Measurements from ENCODE around the gene OR52I1. TPM values are rescaled to one million over a fixed set of nuclear protein-coding genes. Genes with fewer than 3 reads are reported as not detected.

The OR52I1 gene
- polyA plus RNA-seq, 3 donors: 0.09 TPM; not detected in 2

GRCh38 chr11:4643076-4643475 is 49.2 kb downstream of the OR52I1 start:
- intact Hi-C loops (cut with micrococcal nuclease): no loop called here
- DNase-seq: no peak
- Histone ChIP-seq H3K4me1 (ENCODE audit: control insufficient read depth in 1 of 2, insufficient read depth in 2 of 2, low read length in 2 of 2) (no peaks in the 10 kb centered on the region), H3K36me3 (replicated peaks in 1 of 2; ENCODE audit: control insufficient read depth in 1 of 2, insufficient read depth in 2 of 2, low read length in 2 of 2) (no peaks in the 10 kb centered on the region), H3K9ac (ENCODE audit: insufficient read depth, low read length, poor library complexity, severe bottlenecking) (no peak overlapping the region), H3K9me3 (replicated peaks in 1 of 2; ENCODE audit: control insufficient read depth in 1 of 2, insufficient read depth in 1 of 2, low read length in 2 of 2) (no peaks in the 10 kb centered on the region), H3K27me3 (ENCODE audit: control insufficient read depth in 2 of 2, insufficient read depth in 2 of 2, low read length in 2 of 2) (no peaks in the 10 kb centered on the region), H3K79me2 (ENCODE audit: insufficient read depth, low read length) (no peaks in the 10 kb centered on the region), H2AFZ (ENCODE audit: insufficient read depth, low read depth, low read length, poor library complexity, severe bottlenecking) (no peak overlapping the region), H3K4me2 (replicated peaks; ENCODE audit: extremely low read depth, low read length, poor library complexity, severe bottlenecking) (no peak overlapping the region), H4K20me1 (ENCODE audit: insufficient read depth, low read length) (no peaks in the 10 kb centered on the region), H3K27ac (ENCODE audit: low read depth in 1 of 2, low read length in 2 of 2) (no peak overlapping the region), H3K4me3 (replicated peaks in 1 of 3; ENCODE audit: low read depth in 2 of 3, low read length in 3 of 3) (no peak overlapping the region)
- no peaks in the 10 kb centered on the region for H3K36me3 Mint-ChIP-seq
- no peaks in the 10 kb centered on the region for H3K9me3 Mint-ChIP-seq
- H3K4me1 Mint-ChIP-seq: no peaks in the 10 kb centered on the region
- TF ChIP-seq, protein P1, sequence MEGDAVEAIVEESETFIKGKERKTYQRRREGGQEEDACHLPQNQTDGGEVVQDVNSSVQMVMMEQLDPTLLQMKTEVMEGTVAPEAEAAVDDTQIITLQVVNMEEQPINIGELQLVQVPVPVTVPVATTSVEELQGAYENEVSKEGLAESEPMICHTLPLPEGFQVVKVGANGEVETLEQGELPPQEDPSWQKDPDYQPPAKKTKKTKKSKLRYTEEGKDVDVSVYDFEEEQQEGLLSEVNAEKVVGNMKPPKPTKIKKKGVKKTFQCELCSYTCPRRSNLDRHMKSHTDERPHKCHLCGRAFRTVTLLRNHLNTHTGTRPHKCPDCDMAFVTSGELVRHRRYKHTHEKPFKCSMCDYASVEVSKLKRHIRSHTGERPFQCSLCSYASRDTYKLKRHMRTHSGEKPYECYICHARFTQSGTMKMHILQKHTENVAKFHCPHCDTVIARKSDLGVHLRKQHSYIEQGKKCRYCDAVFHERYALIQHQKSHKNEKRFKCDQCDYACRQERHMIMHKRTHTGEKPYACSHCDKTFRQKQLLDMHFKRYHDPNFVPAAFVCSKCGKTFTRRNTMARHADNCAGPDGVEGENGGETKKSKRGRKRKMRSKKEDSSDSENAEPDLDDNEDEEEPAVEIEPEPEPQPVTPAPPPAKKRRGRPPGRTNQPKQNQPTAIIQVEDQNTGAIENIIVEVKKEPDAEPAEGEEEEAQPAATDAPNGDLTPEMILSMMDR (IDR thresholded peaks at IDR 0.05): no peak
- no peak overlapping the region for H3K27ac Mint-ChIP-seq
- H3K27me3 Mint-ChIP-seq (ENCODE audit: low read depth in 3 of 3): peaks cover 0 to 5% (median 5%) of the 10 kb centered on the region in 3 donors
- H3K4me3 Mint-ChIP-seq: no peak overlapping the region
- 34% methylated on average over 4 of the region's 5 CpGs for WGBS (ENCODE audit: insufficient coverage)

DNA sequence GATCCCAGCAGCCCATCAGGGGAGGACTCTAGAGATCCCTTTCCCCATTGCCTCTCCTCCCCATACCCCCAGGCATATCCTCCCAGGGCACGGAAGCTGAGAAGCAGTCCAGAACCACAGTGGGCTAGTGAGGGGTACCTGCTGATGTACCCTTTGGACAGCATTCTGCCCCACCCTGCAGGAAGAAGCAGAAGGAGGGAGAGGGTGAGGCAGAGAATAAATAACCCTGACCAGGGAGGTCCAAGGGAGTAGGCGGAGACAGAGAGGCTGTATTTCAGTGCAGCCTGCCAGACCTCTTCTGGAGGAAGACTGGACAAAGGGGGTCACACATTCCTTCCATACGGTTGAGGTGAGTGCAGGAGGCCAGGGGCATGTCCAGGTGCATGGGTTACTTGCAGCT is 49.8 kb downstream of the OR52I1 start, which contains the start of gene OR51E1:
Gene OR51E1 (plus strand): TSS at position 301 of the 400 bp plus-strand sequence. CDS start 8,545 bp downstream, outside the sequence.
- H3K4me1 ChIP-seq (ENCODE audit: control insufficient read depth in 1 of 2, insufficient read depth in 2 of 2, low read length in 2 of 2): no peaks in the 10 kb centered on the region
- H3K27ac ChIP-seq (ENCODE audit: low read depth in 1 of 2, low read length in 2 of 2): no peak within 1 kb of the TSS
- H3K4me2 ChIP-seq (replicated peaks; ENCODE audit: extremely low read depth, low read length, poor library complexity, severe bottlenecking): no peak within 1 kb of the TSS
- 80% methylated on average over 2 of the region's 3 CpGs for WGBS (ENCODE audit: insufficient coverage)
- H3K9ac ChIP-seq (ENCODE audit: insufficient read depth, low read length, poor library complexity, severe bottlenecking): no peak within 1 kb of the TSS
- no peaks in the 10 kb centered on the region for H3K9me3 Mint-ChIP-seq
- peak within 1 kb of the TSS in 1 of 7 donors; percentile 55 for H3K27ac Mint-ChIP-seq
- intact Hi-C loops (cut with micrococcal nuclease): no loop called here
- H3K79me2 ChIP-seq (ENCODE audit: insufficient read depth, low read length): no peaks in the 10 kb centered on the region
- H3K27me3 ChIP-seq (ENCODE audit: control insufficient read depth in 2 of 2, insufficient read depth in 2 of 2, low read length in 2 of 2): no peaks in the 10 kb centered on the region
- no peak within 1 kb of the TSS for H2AFZ ChIP-seq (ENCODE audit: insufficient read depth, low read depth, low read length, poor library complexity, severe bottlenecking)
- H3K27me3 Mint-ChIP-seq (ENCODE audit: low read depth in 3 of 3): peaks cover 0 to 8% (median 5%) of the 10 kb centered on the region in 3 donors
- H3K36me3 ChIP-seq (replicated peaks in 1 of 2; ENCODE audit: control insufficient read depth in 1 of 2, insufficient read depth in 2 of 2, low read length in 2 of 2): no peaks in the 10 kb centered on the region
- H4K20me1 ChIP-seq (ENCODE audit: insufficient read depth, low read length): no peaks in the 10 kb centered on the region
- TF ChIP-seq, protein P1 (IDR thresholded peaks at IDR 0.05): no peak
- no peaks in the 10 kb centered on the region for H3K9me3 ChIP-seq (replicated peaks in 1 of 2; ENCODE audit: control insufficient read depth in 1 of 2, insufficient read depth in 1 of 2, low read length in 2 of 2)
- no peak within 1 kb of the TSS for H3K4me3 ChIP-seq (replicated peaks in 1 of 3; ENCODE audit: low read depth in 2 of 3, low read length in 3 of 3)
- no peak within 1 kb of the TSS for H3K4me3 Mint-ChIP-seq
- no peaks in the 10 kb centered on the region for H3K4me1 Mint-ChIP-seq
- no peaks in the 10 kb centered on the region for H3K36me3 Mint-ChIP-seq
- DNase-seq: no peak

Measured in CD14-positive monocyte (primary cell).